ENCODE data around the gene ATG14.

GRCh38 chr14:55450987-55451386 lies 39.4 kb upstream of the ATG14 start:
- TF ChIP-seq, protein P1, sequence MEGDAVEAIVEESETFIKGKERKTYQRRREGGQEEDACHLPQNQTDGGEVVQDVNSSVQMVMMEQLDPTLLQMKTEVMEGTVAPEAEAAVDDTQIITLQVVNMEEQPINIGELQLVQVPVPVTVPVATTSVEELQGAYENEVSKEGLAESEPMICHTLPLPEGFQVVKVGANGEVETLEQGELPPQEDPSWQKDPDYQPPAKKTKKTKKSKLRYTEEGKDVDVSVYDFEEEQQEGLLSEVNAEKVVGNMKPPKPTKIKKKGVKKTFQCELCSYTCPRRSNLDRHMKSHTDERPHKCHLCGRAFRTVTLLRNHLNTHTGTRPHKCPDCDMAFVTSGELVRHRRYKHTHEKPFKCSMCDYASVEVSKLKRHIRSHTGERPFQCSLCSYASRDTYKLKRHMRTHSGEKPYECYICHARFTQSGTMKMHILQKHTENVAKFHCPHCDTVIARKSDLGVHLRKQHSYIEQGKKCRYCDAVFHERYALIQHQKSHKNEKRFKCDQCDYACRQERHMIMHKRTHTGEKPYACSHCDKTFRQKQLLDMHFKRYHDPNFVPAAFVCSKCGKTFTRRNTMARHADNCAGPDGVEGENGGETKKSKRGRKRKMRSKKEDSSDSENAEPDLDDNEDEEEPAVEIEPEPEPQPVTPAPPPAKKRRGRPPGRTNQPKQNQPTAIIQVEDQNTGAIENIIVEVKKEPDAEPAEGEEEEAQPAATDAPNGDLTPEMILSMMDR (IDR thresholded peaks at IDR 0.05), result no peak
- TF ChIP-seq POLR2A (IDR thresholded peaks at IDR 0.05), result no peak
